Ecto neural progenitor cell (in vitro differentiated cells): Measurements from ENCODE around the gene TIE1.

Source experiments
- DNase-seq: peaks from one replicate; pipeline ENCODE4 v3.0.0-alpha.2; 2018; ENCODE audit warnings: low spot score

The TIE1 gene

DNA sequence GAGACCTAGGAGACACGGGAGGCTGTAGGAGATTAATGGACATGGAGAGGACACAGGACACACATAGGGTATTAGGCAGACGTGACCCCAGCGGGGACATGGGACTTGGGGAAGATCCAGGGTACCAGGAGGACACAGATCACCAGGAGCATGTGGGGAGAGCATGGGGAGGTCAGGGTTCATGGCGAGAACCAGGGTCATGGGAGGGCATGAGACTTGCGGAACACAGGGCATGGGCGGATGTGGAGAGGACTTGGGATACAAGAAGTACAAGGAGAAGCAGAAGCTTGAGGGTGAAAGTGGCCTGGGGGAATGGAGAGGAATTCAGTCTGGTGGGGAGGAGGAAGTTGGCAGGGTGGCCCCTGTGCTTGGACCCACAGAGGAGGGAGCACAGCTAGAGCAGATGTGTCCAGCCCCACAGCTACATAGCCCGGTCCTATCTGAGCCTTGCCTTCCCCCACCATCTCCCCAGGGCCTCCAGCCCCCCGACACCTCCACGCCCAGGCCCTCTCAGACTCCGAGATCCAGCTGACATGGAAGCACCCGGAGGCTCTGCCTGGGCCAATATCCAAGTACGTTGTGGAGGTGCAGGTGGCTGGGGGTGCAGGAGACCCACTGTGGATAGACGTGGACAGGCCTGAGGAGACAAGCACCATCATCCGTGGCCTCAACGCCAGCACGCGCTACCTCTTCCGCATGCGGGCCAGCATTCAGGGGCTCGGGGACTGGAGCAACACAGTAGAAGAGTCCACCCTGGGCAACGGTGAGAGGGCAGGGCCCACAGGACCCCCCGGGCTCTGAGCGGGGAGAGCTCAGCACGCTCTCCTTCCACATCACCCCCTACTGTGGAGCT is 12.1 kb downstream of the TIE1 start:
- no peak for DNase-seq

DNA sequence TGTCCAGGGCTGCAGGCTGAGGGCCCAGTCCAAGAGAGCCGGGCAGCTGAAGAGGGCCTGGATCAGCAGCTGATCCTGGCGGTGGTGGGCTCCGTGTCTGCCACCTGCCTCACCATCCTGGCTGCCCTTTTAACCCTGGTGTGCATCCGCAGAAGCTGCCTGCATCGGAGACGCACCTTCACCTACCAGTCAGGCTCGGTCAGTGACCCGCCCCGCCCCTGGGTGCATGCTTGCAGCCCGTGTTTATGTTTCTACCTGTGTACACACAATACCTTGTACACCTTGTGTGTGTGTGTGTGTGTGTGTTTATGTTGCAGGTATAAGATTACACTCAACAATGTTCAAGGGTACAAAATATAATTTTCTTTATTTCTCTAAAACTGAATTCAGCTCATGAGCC is 13.0 kb downstream of the TIE1 start:
- DNase-seq, result no peak

DNA sequence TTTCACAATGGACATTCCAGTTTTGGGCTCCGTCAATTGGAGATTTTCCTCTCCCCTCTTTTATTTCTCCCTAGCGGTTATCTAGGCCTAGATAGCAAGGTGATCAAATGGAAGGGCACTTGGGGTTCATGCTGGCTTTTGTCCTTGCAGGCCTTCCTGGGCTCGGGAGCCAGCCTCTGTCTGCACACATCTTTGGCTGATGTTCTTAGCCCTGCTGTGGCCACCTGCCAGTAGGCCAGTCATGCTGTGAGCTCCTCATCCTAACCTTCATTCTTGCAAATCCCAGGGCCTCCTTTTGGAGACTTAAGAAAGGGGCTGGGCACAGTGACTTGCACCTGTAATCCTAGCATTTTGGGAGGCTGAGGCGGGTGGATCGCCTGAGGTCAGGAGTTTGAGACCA is 13.5 kb downstream of the TIE1 start:
- no peak for DNase-seq

DNA sequence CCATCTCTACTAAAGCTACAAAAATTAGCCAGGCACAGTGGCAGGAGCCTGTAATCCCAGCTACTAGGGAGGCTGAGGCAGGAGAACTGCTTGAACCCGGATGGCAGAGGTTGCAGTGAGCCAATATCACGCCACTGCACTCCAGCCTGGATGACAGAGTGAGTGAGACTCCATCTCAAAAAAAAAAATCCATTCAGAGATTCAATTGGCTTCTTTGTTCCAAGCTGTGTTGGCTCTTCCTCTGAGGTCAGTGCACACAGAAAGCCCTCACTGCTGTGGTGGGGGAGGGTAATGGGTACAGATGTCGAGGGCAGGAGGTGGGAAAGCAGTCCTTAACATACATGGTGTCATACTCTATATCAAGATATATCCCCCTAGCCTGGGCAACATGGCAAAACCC is 14.7 kb downstream of the TIE1 start:
- DNase-seq, result no peak

DNA sequence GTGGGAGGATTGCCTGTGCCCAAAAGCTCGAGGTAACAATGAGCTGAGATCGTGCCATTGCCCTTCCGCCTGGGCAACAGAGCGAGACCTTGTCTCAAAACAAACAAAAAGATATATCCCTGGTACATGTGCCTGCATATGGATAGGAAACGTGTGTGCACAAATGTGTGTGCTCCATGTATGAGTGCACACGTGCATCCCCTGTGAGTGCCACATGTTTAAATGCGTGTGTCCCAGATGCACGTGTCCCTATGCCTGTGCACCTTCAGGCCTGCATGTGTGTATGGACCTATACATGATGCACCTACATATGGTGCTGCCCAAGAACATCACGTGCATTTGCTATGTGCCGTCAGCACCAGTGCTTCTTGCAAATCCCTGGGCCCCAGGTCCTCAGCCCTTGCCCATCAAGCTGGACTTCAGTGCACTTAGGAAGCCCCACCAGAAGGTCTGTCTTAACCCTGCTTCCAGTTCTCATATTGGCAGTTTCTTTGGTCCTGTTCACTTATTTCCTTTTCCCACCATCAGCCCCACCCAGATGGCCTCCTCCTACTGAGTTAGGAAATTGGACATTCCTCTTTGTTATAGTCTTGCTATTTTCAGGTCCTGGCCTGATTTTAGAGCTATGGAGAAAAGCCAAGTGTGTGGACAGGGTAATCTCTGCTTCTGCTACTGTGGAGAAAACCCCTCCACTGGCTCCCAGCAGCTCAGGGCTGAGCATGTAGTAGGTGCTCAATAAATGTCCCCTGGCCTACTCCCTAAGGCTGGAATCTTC is 15.4 kb downstream of the TIE1 start:
- no peak for DNase-seq

DNA sequence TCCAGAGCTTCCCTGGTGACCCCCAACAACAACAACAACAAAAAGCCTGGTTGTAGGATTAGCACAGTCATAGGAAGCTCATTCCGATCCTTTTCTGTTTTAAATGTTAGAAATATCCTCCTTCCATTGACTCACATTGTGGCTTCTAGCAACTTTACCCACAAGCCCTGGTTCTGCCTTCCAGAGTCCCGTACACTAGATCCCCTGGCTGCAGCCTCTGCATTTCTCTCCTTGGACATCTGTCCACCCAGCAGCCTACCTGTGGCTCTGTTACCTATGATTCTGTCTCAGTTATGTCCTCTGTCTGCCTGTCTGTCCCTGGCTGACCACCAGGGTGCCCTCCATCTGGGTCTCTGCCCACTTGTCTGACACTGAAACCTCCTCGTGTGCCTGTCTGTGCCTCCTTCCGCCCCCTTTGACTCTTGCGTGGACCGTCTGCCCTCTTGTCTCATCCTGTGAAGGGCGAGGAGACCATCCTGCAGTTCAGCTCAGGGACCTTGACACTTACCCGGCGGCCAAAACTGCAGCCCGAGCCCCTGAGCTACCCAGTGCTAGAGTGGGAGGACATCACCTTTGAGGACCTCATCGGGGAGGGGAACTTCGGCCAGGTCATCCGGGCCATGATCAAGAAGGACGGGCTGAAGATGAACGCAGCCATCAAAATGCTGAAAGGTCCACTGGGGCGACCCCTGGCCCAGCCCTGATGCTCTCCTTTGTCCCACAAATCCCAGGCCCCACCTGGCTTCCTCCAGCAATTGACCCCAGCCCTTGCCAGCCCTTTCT is 16.1 kb downstream of the TIE1 start:
- DNase-seq, result no peak

DNA sequence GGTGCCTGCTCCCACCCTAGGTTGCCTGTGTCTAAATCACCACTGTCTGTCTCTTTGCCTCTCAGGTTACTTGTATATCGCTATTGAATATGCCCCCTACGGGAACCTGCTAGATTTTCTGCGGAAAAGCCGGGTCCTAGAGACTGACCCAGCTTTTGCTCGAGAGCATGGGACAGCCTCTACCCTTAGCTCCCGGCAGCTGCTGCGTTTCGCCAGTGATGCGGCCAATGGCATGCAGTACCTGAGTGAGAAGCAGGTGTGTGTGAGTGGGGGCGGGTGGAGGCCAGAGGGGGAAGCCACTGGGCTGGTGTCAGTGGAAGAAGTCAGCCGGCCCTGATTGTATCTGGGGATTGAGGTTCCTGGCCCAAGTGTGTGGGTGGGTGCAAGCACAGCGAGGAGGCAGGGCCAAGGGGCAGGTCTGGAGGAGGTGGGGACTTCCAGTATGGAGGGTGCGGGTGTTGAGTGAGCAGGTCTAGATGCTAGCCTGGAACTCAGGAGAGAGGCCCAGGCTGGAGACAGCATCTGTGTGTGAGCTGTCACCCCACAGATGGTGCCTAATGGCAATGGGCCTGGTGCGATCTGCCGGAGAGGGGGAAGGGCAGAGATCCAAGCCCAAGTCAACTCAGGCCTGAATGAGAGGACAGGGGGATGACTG is 17.2 kb downstream of the TIE1 start:
- no peak for DNase-seq

DNA sequence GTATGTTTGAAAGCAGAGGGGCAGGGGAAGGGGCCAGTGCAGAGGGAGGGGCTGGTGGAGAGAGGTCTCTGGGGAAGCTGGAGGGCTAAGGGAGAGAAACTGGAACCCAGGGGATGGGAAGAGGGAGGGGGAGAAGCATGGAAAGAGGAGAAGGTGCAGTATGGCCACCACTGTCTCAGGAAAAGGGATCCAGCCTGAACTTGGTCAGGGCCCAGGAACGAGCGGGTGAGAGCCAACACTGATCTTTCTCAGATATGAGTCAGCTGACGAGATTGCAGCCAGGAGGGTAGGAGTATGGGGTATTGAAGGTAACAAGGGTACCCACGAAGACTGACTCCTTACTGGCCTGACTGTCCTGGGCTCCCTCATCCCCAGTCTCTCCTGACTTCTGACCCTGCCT is 18.0 kb downstream of the TIE1 start:
- no peak for DNase-seq

DNA sequence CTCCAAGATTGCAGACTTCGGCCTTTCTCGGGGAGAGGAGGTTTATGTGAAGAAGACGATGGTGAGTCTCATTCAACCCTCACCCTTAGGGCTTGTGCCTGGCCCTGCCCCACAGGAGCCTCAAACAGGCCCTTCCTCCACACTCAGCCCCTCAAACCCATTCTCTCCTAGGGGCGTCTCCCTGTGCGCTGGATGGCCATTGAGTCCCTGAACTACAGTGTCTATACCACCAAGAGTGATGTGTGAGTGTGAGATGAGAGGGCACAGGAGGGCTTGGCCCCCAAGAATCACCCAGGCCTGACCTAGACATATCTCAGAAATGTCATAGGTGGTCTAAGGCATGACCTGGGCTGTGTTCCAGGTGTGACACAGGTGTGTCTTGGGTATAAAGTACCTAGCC is 18.5 kb downstream of the TIE1 start:
- DNase-seq, result no peak

DNA sequence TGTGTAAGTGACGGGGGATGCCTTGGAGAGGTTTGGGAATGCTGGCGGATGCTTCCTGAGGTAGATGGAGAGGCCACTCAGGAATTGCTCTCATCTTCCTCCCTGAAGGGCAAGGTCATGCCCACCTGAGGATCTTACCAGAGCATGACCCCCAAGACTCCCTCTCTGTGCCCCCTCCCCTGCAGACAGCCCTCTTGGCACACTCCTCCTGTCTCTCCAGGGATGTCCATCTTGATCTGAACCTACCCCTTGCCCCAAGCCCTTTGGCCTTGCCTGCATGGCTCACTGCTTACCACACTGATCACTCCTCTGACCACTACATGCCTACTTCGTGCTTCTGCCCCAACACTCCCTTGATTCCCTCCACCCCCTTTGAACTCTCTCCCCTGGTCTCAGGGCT is 19.0 kb downstream of the TIE1 start:
- no peak for DNase-seq

DNA sequence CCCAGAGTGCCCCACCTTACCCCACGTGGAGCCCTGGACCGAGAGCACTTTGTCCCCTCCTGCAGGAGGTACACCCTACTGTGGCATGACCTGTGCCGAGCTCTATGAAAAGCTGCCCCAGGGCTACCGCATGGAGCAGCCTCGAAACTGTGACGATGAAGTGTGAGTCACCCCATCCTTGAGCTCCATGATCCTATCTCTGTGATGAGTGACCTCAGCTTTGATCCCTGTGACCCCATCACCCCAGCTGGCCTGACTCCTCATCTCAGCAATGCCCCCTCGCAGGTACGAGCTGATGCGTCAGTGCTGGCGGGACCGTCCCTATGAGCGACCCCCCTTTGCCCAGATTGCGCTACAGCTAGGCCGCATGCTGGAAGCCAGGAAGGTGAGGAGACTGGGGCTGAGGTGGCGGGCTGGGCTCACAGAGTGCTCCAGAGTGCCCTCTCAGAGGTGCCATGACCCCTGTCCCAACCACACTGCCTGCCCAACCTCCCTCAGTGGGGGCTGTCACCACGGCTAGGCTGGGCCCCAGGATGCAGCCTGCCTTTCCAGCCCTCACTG is 20.6 kb downstream of the TIE1 start:
- DNase-seq, result no peak

DNA sequence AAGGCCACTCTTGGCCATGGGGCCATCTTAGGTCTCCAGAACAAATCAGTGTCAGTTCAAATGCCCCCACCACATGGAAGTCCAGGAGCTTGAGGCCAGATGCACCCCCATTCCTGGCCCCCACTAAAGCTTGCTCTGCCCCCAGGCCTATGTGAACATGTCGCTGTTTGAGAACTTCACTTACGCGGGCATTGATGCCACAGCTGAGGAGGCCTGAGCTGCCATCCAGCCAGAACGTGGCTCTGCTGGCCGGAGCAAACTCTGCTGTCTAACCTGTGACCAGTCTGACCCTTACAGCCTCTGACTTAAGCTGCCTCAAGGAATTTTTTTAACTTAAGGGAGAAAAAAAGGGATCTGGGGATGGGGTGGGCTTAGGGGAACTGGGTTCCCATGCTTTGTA is 21.7 kb downstream of the TIE1 start:
- DNase-seq, result no peak

DNA sequence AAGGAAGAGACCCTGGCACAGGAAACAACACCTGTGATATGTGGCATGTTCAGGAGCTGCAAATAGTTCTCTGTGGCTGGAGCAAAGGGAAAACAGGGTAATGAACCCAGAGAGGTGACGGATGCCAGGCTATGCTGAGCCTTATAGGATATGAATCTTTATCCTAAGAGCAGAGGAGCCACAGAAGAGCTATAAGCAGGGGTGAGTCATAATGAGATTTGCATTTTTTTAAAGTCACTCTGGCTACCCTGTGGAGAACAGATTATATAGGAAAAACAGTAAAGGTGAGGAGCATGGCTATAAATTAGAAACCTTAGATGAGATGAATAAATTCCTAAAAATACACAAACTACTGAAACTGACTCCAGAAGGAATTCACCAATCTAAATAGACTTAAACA is 24.0 kb downstream of the TIE1 start:
- no peak for DNase-seq

DNA sequence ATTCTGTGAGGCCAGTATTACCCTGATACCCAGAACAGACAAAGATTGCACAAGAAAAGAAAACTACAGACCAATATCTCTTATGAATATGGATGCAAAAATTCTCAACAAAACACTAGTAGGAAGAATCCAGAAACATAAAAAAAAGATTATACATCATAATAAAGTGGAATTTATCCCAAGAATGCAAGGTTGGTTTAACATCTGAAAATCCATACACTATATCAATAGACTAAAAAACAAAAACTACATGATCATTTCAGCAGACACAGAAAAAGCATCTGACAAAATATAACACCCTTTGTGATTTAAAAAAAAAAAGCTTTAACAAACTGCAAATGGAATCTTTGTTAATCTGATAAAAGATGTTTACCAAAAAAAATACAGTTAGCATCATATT is 24.6 kb downstream of the TIE1 start:
- no peak for DNase-seq

DNA sequence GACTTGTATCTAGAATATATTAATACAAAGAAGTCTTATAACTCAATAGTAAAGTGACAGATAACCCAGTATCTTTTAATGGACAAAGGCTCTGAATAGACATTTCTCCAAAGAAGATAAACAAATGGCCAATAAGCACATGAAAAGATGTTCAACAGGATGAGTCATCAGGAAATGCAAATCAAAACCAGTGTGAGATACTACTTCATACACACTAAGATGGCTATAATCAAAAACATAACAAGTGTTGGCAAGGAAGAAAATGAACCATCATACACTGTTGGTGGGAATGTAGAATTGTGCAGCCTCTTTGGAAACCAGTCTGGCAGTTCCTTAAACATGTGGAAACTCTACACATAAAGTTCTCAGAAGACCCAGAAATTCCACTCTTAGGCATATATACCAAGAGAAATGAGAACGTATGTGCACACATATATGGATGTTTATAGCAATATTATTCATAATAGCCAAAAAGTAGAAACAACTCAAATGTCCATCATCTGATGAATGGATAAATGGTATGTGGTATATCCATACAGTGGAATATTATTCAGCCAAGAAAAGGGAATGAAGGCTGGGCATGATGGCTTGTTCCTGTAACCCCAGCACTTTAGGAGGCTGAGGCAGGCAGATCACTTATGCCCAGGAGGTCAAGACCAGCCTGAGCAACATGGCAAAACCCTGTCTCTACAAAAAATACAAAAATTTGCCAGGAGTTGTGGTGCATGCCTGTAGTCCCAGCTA is 26.9 kb downstream of the TIE1 start:
- no peak for DNase-seq

DNA sequence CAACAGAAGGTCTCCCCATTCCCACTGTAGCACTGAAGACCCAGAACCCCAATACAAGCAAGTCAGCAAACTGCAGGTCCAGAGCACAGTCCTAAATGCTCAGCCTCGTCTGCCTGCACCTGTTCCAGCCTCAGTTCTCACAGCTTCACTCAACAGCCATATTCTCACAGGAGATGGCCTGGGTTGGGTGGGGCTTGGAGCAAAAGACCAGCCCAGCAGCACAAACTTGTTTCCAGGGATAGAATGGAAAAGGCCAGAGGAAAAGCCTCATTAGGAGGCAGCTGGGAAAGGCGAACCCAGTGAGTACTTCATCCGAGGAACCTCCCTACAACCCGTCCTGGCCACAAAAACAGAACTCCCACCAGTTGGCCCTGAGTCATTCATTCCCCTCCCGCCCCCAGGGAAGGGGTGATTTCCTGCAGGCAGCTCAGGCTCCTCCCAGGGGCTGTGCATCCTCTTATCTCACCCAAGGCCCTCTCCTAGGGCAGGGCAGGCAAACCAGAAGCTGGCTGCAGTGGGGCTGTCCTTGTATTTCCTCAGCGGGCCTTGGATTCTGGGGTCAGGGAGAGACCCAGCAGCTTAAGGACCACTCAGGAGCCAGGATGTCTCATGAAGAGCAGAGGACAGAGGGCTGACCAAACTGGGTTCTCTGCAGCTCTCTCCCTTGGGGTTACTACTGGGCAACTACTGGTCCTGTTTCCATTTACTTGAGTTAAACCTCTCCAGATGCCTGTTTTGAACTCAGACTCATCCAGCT is 29.4 kb downstream of the TIE1 start:
- DNase-seq, result no peak

DNA sequence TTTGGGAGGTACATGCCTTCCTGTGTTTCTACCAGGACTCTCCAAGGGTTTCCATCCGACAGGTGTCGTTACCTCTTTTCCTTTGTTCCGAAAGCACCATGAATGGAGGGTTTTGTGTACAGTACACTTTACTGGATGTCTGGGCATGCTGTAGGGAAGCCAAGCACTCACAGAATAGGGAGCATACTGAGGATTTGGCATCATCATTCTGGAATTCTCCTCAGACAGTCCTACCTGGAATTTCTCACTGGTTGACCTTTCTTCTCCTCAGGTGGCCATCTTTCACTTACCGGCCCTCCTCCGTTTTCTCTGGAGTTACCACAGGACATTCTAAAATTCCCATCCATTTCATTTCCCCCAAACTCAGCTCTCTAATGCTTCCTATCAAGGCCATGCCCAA is 30.9 kb downstream of the TIE1 start:
- no peak for DNase-seq

DNA sequence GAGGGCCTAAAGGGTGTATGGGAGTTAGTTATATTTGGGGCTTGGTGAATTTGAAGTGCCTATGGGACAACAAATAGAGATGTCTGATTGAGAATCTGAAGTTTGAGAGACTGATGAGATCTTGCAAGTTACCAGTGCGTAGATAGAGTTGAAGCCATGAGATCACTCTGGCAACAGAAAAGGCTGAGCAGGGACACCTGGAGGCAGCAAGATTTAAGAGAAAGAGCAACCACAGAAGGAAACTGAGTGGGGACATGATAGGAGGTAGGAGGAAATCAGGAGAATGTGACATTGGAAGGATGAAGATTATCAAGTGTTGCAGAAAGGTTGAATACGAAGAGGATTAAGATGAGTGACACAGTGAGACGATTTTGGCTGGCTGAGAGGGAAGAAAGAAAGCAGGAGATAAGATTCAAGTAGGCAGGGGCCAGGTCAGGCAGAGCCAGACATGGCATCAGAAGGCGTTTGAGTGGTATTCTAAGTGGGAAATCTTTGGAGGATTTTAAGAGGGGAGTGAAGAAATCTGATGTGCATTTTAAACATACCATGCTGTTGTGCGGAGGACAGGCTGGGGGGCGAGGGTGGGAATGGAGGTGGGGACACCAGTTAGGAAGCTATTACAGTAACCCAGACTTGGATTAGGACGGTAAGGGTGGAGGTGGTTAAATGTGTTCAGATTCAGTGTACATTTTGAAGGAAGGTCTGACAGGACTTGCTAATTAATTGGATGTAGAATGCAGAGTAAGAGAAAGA is 33.8 kb downstream of the TIE1 start:
- DNase-seq, result no peak

DNA sequence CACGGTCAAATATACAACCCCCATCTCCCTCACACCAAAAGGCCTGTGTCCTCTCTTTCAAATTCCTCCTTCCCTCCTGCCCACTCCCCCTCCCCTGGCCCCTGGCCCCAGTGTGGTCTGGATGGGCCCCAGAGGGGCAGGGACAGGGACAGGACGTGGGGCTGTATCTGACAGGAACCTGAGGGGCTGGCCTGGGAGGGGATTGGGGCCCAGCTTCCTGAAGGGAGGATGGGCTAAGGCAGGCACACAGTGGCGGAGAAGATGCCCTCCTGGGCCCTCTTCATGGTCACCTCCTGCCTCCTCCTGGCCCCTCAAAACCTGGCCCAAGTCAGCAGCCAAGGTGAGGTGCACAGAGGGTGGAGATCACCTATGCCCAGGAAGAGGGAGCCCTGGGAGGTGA is 36.8 kb downstream of the TIE1 start, which contains the start of gene MPL:
TSS of gene MPL (plus strand) at position 231 of the 400 bp plus-strand sequence. CDS start at position 262, 31 bp downstream.
- DNase-seq, result no peak

DNA sequence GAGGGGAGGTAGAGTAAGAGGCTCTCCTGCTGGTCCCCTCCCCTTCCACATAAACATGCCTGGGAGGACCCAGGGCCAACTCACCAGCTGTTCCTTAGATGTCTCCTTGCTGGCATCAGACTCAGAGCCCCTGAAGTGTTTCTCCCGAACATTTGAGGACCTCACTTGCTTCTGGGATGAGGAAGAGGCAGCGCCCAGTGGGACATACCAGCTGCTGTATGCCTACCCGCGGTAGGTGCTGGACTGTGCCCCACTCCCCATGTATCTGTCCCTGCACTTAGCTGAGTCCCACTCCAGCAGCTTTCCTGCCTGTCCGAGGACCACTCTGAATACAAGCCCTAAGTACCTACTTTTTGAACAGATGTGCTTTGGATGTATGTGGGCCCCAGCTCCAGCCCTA is 37.2 kb downstream of the TIE1 start:
- DNase-seq, result no peak
